GM10248 (cell line): Measurements from ENCODE around the gene ELK4.
A peak's percentile ranks its signal among the peaks of the same experiment; 100 is the strongest.

Experiments
- CTCF ChIA-PET: fragments of 300-600 bp; sonication (Branson Sonifier 250); formaldehyde crosslinking; extraction: SDS; loops from one replicate; lab custom pipeline; 2021; ENCODE audit warnings: antibody characterized with exemption; lab: Yijun Ruan, JAX
- POLR2A ChIA-PET: fragments of 350-650 bp; sonication (Branson Sonifier 250); formaldehyde crosslinking; extraction: SDS; loops from one replicate; lab custom pipeline; 2020; ENCODE audit warnings: antibody characterized with exemption; lab: Yijun Ruan, JAX
- DNase-seq: peaks from one replicate; pipeline ENCODE4 v3.0.0; 2012; ENCODE audit errors: extremely low spot score
- CTCF ChIP-seq: IDR thresholded peaks from 2 replicates; pipeline ENCODE4 v1.5.1; 2012; ENCODE audit warnings: mild to moderate bottlenecking, low read depth; ENCODE audit errors: extremely low read depth, missing control alignments, control extremely low read depth

ELK4 gene

DNA sequence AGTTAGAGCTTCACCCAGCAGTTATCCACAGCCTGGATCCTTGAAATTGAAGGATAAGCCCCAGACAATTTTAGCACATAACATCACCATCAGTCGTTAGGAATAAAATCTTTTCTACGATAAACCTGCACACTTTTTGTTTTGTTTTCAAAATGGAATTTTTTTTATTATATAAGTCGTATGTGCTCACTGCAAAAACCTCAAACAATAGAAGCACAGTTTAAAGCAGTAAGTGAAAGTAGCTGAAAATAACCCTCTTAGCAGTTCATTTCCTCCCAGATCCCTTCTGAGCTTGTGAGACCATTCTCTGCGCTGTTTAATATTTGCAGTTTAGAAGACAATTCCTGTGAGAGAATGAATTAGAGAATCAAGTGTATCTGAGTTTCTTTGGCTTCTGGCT lies 38.3 kb downstream of the ELK4 start:
- CTCF ChIA-PET = interaction anchor here (0.8 to 15.9 kb wide), 11 partner anchors 7 to 239 kb away, joined by 3 to 509 read pairs (median 38); partner anchors contain the start of gene ELK4

DNA sequence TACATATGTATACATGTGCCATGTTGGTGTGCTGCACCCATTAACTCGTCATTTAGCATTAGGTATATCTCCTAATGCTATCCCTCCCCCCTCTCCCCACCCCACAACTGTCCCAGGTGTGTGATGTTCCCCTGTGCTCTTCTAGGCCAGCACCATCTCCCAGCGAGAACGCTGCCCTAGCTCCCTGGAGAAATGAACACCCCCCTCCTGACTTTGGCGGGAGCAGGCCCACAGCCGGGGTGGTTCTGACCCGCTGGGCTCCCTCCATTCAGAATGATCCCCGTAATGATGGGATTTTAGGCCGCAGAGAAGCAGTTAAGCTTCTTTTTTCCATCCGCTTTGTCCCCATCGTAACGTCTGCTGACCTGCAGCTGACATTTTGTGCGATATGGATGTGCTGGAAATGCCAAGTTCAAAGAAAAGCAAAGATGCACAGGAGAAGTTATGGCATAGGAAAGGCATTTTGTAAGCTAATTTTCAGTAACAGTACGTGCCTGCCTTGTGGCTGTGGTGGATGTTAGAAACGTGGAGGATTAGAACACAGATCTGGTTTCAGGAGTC lies 39.3 kb downstream of the ELK4 start:
- ChIA-PET POLR2A (interaction anchor here (0.6 to 1.7 kb wide), 3 partner anchors 8 to 239 kb away, joined by 3 to 7 read pairs (median 3); no protein-coding TSS in a partner anchor), CTCF (interaction anchor here (0.8 to 15.9 kb wide), 50 partner anchors 8 to 438 kb away, joined by 3 to 509 read pairs (median 6); partner anchors contain the start of genes ELK4 and RAB29)
- DNase-seq = peak; percentile 4
- TF ChIP-seq CTCF = no peak

More for the DNA sequence above, 38.3 kb downstream of the ELK4 start:
- TF ChIP-seq CTCF = no peak
- DNase-seq = peak; percentile 45
- POLR2A ChIA-PET = interaction anchor here (1.7 kb wide), 1 partner anchor 39 kb away, joined by 7 read pairs; no protein-coding TSS in a partner anchor

DNA sequence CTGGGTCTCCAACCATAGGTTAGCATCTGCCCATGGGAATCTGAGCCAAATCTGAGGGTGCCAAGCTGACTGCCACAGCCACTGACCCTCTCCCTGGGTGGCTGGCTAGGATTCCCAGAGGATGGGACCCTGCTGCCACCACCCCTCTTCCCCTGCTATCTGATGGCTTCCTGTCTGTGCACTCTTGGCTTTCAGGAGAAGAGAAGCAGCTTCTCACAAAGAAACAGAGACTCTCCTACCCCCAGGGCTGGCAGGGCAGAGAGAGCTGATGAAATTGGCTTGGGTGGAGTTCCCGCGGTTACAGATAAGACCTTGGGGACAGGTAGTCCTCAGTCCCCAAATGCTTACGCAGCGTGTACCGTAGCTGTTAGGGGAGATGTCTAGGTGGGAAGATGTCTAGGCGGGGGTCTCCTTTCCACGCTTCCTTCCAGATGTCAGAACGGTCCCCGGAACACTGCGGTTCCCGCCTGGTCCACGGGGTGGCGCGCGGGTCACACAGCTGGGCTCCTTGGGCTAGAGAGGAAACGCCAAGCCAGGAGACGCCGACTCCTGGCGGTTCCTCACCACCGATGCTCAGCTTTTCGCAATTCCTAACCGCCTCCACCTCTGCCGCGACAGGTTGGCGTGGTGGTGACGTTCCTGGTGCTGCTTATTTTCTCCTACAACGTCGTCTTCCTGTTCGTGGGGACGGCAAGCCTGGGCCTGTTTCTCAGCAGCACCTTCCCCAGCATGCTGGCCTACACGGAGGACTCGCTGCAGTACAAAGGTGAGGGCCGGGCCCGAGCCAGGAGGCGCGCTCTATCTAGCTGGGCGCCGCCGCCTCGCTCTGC lies 40.1 kb downstream of the ELK4 start:
- ChIA-PET POLR2A (interaction anchor here (0.6 to 1.0 kb wide), 6 partner anchors 9 to 240 kb away, joined by 3 to 5 read pairs (median 3); partner anchors contain the start of gene ELK4), CTCF (interaction anchor here (0.7 to 15.9 kb wide), 54 partner anchors 9 to 439 kb away, joined by 3 to 509 read pairs (median 6); partner anchors contain the start of genes ELK4 and RAB29)

GRCh38 chr1:205590777-205591513 lies 40.9 kb downstream of the ELK4 start:
- ChIA-PET POLR2A (interaction anchor here (0.6 to 0.9 kb wide), 3 partner anchors 36 to 55 kb away, joined by 3 to 5 read pairs (median 3); no protein-coding TSS in a partner anchor), CTCF (interaction anchor here (0.7 to 15.9 kb wide), 46 partner anchors 10 to 389 kb away, joined by 3 to 509 read pairs (median 7); partner anchors contain the start of genes ELK4 and RAB29)
- DNase-seq = peak; percentile 2
- TF ChIP-seq CTCF = no peak

More for the DNA sequence above, 40.1 kb downstream of the ELK4 start:
- TF ChIP-seq CTCF = peak; percentile 98
- DNase-seq = peak; percentile 83

DNA sequence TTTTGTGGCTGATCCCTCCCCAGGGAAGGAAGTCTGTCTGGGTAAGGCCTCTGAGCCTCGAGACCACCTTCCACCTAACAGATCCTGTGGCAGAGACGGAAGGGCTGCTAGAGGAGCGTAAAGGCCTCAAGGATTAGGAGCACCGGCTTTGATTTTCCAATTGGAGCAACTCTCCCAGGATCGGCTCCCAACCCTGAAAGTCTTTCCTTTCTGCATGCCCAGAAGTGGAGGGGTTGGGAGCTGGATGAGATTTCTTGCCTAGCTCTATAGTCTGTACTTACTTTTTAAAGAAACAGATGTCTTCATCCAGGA lies 41.4 kb downstream of the ELK4 start:
- ChIA-PET POLR2A (no interaction called here), CTCF (interaction anchor here (1.4 to 15.9 kb wide), 17 partner anchors 9 to 387 kb away, joined by 3 to 509 read pairs (median 18); partner anchors contain the start of gene ELK4)
- DNase-seq = no peak
- no peak for TF ChIP-seq CTCF
